GM12874 (cell line): Measurements from ENCODE around the gene KCNT1.

Experiments used
- CTCF ChIP-seq: IDR thresholded peaks from 2 replicates; pipeline ENCODE4 v1.5.1; 2011; ENCODE audit warnings: low read depth, mild to moderate bottlenecking, control low read depth, low read length, moderate library complexity; ENCODE audit not compliant: insufficient read depth

Gene KCNT1

DNA sequence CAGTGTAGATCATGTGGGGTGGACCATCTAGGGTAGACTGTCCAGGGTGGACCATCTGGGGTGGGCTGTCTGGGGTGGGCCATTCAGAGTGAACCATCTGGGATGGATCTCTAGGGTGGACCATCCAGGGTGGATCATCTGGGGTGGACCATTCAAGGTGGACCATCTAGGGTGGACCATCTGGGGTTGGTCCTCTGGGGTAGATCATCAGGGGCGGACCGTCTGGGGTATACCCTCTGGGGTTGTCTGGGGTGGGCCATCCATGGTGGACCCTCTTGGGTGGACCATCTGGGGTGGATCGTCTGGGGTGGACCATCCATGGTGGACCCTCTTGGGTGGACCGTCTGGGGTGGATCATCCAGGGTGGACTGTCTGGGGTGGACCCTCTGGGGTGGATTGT lies 64.3 kb downstream of the KCNT1 start:
- no peak for TF ChIP-seq CTCF

DNA sequence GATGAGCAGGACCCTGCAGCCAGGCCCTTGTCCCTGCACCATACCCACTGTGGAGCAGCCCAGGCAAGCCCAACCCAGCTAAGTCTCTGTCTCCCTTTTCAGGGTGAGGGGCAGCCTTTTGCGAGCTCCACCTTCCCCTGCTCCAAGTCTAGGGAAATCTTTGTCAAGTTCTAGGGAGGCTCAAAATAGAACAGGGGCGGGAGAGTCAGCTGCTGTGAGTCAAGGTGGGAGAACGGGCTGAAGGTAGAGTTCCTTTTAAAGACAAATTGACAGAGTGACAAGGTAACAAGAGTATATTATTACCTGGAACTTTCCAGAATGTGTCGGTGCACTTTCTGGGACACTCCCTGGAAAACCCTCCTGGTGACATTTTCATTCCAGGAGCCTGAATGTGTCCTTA lies 64.7 kb downstream of the KCNT1 start:
- TF ChIP-seq CTCF = no peak

GRCh38 chr9:135768516-135769218 lies 66.7 kb downstream of the KCNT1 start:
- TF ChIP-seq CTCF = no peak

DNA sequence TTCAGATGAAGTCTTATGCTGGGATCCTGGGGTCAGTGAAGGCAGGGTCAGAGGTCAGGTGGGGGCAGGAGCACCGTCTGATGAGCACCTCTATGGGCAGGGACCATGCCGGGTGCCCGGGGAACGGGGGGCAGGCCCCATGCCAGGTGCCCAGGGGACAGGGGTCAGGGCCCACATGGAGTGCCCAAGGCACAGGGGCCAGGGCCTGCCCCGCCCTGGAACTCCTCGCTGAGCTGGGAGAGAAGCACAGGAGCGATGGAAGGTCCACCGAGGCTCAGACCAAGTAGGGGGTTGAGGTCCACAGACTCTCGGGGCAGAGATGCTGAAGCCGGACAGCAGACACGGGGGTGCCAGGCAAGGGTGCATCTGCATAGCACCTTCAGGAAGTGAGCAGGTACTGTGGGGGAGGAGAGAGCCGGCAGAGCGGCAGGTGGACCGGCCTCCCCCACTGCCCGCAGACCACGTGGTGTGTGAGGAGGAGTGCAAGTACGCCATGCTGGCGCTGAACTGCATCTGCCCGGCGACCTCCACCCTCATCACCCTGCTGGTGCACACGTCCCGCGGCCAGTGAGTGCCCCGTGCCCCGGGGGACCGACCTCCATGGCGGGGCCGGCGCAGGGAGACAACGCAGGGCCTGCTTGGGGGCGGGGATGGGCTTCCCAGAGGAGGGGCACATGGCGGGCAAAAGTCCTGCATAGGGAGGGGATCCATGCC lies 67.7 kb downstream of the KCNT1 start:
- no peak for TF ChIP-seq CTCF

GRCh38 chr9:135770203-135770535 lies 68.2 kb downstream of the KCNT1 start:
- no peak for TF ChIP-seq CTCF

- no peak for TF ChIP-seq CTCF
These were observed 68.8 kb downstream of the KCNT1 start for GRCh38 chr9:135770771-135771170.

- TF ChIP-seq CTCF = no peak
These were observed 69.5 kb downstream of the KCNT1 start for GRCh38 chr9:135771401-135772051.
